Subcutaneous adipose tissue (tissue), 4 donors: ENCODE measurements around the gene RER1. TPM values are rescaled to one million over a fixed set of nuclear protein-coding genes. Genes with fewer than 3 reads are reported as not detected.

Source experiments
- total RNA-seq, 4 donors: library from RNA; depleted of rRNA; stranded (reverse); fragments of >200 nt; gene quantifications; one replicate each; pipeline ENCODE4 v1.1.0, GENCODE V29; 2016
- TF ChIP-seq, protein P1 (sequence below): fragments of 450-650 bp; IDR thresholded peaks from one replicate; pipeline ENCODE4 v1.5.1; 2016; ENCODE audit warnings: low read depth, mild to moderate bottlenecking, control low read depth, antibody characterized with exemption, moderate library complexity

RER1 gene
- total RNA-seq, 4 donors from 2014 or later, result 60.5 to 92.3 (median 76.4) TPM

DNA sequence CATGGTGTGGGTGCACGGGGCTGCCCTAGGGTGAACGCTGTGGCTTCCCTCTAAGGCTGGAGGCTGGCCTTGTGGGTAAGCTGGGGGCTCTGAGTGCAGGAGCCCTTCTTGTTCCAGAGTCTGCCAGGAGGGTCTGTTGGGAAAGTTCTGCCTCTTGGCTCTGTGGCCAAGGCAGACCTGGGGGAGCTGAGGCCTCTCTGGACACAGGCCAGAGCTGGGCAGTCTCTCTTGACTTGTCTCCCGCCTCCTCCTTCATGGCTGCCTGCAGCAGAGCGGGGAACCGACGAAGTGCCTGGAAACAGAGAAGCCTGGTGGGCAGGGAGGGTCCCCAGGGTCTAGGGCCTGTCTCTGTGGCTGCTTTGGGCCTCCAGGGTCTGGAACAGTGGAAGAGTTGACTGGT is 51.0 kb downstream of the RER1 start:
- TF ChIP-seq, protein P1, sequence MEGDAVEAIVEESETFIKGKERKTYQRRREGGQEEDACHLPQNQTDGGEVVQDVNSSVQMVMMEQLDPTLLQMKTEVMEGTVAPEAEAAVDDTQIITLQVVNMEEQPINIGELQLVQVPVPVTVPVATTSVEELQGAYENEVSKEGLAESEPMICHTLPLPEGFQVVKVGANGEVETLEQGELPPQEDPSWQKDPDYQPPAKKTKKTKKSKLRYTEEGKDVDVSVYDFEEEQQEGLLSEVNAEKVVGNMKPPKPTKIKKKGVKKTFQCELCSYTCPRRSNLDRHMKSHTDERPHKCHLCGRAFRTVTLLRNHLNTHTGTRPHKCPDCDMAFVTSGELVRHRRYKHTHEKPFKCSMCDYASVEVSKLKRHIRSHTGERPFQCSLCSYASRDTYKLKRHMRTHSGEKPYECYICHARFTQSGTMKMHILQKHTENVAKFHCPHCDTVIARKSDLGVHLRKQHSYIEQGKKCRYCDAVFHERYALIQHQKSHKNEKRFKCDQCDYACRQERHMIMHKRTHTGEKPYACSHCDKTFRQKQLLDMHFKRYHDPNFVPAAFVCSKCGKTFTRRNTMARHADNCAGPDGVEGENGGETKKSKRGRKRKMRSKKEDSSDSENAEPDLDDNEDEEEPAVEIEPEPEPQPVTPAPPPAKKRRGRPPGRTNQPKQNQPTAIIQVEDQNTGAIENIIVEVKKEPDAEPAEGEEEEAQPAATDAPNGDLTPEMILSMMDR, result no peak

- TF ChIP-seq, protein P1, result no peak
These were observed 51.9 kb downstream of the RER1 start for GRCh38 chr1:2443277-2444137.

DNA sequence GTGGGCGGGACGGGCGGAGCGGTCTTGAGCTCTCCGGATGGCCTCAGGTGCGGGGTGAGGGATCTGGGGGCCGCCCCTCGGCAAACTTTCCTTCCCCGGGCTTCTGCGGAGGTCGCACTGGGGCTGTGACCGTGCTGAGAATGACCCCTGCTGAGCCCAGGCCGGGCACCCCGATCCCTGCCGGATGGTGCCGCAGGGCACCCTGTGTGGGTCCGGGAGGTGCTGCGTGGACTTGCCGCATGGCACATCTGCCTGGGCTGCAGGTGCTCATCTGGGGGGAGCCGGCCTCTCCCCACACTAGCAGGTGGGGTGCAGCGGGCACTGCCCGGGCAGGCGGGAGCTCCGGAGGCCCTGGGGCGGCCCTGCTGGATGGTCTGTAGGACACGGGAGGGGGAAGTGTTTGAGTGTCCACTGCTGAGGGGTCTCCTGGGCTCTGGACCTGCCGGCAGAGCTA is 52.5 kb downstream of the RER1 start:
- TF ChIP-seq, protein P1, result no peak

GRCh38 chr1:2445162-2445822 is 53.7 kb downstream of the RER1 start:
- TF ChIP-seq, protein P1, result no peak

DNA sequence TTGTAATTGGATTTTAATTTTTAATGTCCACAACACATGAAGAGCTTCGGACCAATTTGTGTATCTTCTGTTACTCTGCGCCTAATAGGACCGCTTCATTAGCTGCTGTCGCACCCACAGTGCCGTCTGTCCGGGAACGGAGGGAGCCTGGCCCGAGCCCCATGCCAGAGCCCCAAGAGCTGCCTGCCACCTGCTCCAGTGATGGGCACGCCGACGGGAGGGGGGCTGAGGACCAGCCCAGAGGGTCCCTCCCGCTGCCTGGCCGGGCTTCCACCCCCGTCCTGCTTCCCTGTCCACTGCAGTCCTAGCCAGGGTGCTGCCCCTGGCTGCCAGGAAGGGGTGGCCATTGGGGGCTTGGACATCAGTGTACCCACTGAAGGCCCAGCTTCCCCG is 54.2 kb downstream of the RER1 start:
- TF ChIP-seq, protein P1, result no peak

DNA sequence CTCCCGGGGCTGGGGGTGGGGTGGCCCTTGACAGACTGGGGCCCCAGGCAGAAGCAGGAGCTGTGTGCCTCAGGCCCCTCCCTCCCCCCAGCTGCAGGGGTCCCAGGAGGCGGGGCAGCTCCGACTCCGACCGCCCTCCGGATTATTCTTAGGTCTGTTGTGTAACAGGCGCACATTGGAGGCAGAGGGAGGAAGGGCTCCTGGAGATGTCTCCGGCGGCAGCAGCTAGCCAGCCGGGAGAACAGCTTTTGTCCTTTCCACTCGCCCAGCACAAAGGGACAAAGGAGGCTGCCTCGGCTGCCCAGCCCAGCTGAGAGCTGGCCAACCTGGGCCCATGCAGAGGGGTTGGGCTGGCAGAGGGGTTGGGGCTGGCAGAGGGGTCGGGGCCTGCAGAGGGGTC is 54.8 kb downstream of the RER1 start:
- TF ChIP-seq, protein P1, result no peak

DNA sequence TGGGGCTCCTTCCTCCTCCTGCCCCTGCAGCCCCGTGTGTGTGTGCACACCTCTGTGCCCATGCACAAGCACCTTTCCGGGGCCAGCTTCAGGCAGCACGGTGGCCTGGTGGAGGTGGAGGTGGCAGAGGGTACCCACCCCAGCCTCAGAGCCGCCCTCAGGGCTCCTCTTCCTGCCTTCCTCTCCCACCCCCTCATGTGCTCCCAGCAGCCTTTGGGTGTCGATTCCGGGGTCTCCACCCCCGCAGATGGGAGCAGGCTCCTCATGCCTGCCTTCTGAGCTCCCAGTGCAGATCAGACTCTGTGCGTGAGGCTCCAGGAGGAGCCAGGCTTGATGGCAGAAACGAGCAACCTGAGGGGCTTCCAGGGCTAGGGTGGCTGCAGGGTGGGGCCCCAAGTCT is 55.2 kb downstream of the RER1 start:
- TF ChIP-seq, protein P1, result no peak
